SIG-M5 treated with dmso at 0.1 percent for 504 hours (cell line): Measurements from ENCODE around the gene TGFA.
A peak's percentile ranks its signal among the peaks of the same experiment; 100 is the strongest.

ENCODE experiments used
- DNase-seq: peaks from one replicate; lab custom pipeline; 2025; ENCODE audit not compliant: unreplicated experiment; lab: John Stamatoyannopoulos, UW

The TGFA gene

DNA sequence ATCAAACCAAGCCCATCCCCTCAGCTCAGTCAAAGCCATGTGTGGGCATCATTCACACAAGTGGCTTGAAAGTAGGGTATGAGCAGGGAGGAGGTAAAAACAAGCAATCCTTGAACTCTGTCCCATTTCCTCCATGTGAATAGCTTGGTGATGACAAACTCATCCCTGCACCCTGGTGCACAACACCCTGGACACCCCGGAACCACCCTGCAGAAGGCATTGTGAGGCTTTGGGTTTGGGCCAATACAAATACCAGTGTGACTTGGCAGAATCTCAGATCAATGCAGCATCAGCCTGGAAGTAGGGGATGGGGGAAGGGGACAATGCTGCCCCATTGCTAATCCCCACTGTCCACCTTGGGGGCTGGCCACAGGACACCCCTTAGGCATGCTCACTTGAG lies 28.6 kb downstream of the TGFA start:
- no peak for DNase-seq

DNA sequence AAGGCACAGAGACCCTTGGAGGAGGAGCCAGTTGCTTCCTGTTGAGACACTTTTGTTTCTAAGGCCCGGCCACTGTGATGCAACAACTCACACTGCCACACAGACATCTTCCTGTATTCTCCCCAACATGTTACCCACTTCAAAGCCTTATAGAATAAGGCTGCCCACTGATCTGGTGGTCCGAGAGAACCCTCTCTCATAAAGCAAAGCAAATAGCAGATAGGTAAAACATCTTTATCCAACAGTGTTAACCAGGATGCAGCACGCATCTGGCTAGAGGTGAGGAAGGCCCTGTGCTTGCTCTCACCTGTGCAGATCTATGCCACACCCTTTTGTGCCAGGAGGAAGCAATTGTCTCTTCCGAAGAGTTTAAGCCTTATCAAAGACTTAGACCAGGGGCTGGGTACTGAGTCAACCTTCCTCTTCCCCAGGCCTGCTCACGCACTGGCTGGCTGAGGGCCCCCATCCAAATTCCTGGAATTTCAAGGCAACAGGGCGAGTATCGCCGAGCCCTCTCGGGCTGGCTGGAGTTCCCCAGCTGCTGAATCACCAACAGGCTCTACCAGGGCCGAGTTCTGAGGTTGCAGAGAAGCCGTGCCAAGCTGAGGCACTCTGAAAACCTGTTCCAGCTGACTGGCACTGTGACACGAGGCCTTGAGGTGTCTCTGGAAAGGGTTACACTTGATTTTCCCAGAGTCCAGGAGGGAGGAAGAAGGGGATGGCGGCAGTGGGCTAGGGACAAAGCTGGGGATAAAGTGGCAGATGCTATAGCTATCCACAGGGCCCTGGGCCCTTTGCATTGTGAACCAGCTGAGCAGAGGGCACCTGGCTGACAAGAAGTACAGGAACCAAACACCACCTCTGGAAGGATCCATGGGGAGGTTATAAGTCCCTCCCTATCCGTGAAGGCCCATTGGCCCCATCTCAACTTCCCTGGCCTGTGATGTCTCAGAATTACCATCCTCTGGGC lies 29.3 kb downstream of the TGFA start:
- peak; percentile 92 for DNase-seq

DNA sequence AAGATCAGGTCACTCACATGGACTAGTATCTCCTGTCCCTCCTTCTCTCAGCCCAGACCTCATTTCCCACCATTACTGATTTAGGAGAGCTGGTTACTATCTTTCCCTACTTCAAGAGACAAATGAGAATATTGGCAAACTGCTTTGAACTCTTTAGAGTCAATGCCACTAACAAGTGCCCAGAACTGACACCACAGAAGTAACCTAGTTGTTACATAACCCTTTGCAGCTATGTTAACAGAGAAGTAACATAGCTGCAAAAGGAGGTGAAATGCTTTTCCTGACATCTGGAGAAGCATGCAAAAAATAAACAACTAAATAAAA lies 30.0 kb downstream of the TGFA start:
- DNase-seq: no peak

DNA sequence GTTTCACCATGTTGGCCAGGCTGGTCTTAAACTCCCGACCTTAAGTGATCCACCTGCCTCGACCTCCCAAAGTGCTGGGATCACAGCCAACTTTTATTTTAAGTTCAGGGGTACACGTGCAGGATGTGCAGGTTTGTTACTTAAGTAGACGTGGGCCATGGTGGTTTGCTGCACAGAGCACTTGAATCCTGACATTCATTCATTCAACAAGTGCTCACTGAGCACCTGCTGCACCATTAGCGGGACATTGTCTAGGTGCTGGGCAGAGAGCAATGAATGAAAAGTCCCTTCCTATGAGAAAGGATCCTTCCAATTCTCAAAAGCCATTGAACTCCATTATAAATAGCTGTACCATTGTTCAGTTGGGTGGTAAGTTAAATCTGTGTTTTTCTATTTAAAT lies 31.0 kb downstream of the TGFA start:
- no peak for DNase-seq

DNA sequence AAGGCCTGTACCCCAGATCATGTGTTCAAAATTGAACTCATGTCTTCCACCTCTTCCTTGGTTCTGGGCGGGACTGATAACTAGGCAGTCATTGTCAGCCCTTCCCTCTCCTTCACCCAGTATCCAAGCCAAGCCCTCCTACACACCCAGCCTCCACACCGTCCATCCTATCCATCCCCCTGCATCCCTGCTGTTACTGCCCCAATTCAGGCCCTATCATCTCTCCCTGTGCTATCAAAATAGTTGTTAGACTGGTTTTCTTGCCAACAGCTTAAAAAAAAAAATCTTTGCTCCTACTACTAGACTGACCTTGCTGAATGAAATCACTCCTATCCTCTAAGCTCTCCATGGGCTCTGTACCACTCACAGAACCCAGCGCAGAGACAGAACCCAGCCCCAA lies 32.8 kb downstream of the TGFA start:
- no peak for DNase-seq

DNA sequence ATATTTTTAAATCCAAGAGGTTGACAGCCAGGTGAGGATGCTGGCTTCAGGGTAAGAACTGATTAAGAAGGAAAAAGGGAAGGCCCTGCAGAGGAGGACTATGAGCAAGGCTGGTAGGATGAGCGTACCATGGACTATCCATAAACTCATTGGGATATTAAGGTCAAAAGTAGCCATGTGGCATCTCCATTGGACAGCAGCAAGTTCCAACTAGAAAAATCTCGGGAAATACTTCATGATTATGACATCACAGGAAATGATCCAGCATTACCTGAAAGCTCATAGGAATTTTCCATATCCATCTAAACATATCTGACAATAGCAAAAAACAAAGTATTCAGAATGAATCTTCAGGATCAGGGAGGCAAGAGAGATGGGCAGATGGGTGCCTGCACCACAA lies 34.2 kb downstream of the TGFA start:
- no peak for DNase-seq

DNA sequence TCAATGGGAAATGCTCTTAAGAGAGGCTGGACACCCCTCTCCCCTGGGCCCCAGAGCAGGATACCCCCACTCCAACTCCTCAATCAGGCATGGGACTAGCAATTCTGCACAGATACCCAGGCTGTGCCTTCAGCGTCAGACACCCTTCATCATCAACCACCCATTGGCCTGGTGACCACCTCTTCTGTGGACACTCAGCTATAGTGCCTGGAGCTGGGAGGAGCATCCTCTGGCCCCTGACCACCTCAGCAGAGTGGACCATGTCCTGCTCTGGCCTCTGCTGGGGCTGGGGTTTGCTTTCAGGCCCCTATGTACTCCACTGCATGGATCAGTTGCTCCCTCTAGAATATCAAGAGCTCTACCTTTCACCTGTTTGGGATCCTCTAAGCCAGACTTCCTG lies 35.1 kb downstream of the TGFA start:
- DNase-seq: no peak

DNA sequence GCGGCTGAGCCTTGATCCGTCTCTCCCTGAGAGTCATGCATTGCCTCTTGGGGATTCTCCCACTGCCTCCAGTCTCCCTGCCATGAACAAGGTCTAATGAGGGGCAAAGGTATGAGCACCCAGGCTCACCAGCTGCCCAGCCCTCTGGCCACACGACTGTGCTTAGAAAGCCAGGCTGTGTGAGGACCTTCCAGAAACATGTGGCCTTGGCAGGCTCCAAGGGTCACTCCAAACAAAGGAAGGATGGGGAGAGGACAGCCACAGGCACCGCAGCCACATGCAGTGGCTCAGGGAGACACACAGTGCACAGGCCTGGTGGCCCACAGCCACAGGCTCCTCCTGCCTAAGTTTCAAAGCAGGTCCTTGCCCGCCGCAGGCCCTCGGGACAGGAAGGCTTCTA lies 35.8 kb downstream of the TGFA start:
- DNase-seq: no peak

DNA sequence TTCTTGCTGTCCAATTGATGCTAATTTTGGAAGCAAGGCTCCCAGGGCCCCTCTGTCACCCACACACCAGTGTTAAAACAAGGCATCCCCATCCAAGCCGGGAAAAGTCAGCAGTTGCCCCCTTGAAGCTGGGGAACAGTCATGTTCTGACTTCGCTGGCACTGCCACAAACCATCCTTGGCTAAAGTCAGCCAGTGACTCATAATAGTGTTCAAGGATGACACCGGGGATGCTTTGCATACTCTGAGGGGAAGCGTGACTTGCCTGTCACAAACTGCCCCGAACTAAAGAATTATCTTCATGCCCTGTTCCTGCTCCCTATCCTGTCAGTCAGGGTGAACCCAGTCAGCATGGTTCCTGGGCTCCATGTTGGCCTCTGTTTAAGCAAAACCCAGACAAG lies 37.0 kb downstream of the TGFA start:
- peak; percentile 84 for DNase-seq

DNA sequence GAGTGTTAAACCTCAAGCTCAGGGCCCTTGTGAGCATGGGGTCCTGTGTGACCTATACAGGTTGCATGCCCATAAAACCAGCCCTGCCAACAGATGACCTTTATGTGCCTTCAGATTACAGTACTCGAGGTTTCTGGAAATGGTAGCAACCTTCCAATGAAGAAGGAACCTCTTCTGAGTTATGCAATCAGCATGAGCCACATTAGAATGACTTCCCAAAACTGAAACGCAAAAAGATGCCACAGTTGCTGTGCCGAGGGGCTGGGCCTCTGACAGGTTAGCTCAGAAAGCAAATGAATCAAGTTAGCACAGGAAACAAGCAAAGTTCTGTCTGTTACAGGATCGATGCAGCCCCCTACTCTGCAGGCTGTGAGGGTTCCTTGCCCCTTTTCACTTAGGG lies 37.7 kb downstream of the TGFA start:
- peak; percentile 90 for DNase-seq

DNA sequence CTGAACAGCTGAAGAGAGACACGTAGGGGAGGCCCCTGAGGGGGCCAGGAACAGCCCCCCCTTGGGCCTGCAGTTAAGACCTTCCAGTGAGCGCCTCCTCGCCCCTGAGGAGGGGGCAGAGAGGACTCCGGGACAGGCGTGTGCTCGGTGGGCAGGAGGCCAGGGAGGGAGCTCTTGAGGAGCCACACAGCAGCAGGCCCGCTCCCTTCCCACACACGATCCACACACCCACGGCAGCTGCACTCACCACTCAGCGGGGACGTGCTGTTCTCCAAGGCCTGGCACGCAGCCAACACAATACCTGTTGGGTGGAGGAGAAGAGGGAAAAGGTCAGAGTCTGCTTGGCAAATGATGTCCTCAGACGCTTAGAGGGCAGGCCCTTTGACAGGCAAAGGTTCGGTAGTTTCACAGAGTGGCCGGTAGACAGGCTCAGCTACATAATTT lies 39.0 kb downstream of the TGFA start:
- DNase-seq: no peak

DNA sequence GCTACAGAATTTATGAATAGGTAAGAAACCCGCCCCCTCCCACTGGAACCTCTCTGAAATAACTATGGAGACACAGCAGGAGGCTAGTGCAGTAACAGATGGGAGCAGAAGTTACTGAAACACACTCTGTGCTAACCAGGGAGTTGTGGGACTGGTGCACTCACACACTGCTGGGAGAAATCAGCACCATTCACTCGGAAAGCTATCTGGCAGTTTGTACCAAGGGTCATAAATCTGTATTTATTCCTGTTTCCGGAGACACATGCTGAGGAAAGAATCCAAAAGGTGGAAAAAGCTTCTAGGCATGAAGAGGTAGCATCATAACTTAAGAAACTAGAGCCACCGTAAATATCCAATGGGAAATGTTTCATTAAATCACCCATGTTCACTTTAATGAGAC lies 39.9 kb downstream of the TGFA start:
- DNase-seq: no peak

DNA sequence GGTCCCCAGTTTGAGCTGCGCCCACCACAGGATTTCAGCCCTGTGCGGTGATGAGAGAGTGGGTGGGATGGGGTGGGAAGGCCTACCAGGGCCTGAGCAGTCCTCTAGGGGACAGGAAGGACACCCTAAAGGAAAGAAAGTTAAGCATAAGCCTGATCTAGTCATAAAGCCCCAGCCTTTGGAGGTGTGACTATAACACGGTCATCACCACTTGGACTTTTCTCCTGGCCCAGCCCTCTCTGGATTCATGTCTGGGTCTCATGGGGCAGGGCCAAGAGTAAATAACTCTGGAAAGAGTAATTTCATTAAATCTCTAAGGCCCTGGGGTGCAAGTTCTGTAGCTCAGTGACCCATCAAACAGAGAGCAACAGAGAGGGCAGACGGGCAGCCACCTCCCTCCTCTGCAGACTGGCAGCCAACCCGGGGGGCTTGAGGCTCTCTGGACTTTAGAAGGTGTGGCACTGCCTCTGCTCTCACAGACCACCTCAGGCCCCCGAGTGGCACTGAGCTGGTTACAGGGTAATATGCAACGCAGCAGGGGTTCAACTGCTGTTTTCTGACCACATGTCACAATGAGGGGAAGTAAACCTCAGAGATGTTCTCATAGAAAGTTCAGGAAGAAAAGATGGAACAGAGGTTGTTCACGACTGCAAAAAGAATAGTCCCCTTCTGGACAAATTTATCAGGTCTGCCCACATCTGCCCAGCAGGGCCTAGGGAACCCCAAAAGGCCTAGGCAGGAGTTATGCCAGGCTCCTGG lies 41.5 kb downstream of the TGFA start:
- DNase-seq: peak; percentile 26

DNA sequence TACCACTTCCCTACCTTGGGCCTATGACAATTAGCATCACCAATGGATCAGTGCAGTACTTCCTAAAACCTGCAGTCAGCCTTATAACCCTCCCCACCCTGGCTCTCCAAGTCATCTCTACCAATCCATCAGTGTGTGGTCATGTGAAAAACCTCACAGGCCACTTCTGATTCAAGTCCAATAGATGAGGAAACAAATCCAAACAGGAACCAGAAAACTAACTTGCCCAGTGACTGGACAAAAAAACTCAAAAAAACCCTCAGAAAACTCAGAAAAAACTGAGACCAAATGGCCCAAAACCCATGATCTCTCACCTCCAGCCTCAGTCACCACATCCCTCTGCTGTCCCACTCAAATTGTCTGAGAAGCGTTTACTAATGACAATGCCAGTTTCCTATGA lies 43.3 kb downstream of the TGFA start:
- DNase-seq: peak; percentile 48

DNA sequence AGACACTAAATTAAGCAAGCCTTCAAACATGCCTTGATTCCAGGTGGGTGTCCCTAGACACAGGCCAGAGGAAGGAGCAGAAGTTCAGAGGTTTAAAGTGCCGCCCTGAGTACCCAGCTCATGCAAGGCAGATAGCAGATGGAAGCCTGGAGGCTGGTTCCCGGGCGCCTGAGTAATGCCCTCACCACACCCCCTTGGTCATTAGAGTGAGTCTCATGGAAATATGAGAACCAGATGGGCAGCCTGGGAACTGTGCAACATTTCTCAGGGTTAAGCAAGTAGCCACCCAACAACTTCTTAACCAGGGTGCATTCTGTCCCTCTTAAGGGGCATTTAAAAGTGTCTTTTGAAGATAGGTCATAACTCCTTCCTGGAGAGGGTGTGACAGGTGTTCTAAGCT lies 44.1 kb downstream of the TGFA start:
- DNase-seq: no peak

DNA sequence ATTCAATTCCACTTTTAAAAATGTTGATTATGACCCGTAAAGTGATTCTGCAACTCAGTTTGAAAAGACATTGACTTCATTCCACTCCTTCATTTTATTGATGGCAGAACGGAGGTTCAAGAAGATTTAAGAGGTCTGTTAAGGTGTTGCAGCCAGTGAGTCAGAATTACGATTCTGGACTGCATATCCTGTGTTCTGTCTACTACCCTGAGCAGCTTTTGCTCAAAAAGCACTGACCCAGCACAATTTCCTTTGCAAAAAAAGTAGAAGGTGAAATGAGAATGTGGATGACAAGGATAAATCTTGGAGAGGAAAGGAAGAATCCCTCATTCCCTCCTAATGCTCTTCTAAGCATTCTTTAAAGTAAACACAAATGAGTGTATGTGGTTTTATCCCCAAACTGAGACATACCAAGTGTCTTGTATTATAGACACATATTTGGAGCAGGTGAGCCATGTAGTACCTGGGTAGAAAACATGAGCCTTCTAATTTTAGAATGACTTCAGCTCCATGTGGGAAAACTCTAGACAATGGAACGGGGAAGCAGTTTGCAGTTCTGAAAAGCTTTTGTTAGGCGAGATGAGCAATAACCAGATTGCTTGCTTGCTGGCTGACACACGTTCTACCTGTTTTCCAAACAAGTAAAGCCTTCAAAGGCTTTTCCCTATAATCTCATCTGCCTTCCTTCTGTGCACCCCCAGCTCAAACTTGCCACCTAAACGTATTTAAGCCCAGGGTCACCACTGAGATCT lies 44.7 kb downstream of the TGFA start:
- no peak for DNase-seq

DNA sequence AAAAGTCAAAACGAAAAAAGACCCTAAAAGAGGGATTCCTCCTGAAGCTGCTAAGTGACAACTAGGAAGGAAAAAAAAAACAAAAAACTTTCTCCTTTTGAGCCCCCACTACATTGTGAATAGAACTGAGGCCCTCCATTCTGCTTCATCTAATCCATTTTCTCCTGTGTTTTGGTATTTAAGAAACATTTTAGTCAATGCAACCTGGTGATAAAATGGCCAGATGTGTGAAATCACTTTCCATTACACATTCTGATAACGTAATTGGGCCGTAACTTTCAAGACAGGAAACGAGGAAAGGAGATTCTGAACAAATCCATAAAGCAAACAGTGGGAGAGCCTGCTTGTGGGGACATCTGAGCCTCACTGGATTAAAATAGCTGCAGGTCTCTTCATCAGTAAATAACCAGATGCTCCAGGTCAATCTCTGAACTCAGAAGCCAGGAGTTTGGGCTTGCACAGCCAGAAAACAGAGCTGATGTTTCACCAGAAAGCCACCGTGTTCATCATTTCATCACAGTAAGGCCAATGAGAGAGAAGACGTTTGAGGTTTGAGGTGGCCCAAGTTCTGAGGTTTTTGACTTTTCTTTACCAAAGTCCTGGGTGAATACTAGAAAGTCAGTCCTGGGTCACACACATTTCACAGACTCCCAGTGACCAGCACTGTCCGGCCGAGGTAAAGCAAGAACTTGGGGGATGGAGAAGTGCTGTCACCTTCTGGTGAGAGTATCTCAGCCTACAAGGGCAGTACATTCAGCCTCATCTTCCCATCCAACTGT lies 47.8 kb downstream of the TGFA start:
- no peak for DNase-seq

DNA sequence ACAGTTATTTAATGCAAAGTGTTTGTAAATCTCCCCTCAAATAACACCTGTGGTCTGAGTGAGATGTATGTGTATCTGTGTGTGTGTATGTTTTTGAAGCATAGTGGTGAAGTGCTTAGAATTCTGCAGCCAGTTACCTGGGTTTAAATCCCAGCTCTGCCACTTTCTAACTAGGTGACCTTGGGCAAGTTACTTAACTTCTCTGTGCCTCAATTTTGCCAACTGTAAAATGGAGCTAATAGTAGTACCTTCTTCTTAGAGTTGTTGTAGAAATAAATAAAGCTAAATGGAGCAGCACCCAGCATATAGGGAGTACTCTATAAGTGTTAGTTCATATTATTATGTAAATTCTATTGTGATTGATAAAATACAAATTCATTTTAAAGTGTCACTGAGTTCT lies 48.9 kb downstream of the TGFA start:
- DNase-seq: no peak

DNA sequence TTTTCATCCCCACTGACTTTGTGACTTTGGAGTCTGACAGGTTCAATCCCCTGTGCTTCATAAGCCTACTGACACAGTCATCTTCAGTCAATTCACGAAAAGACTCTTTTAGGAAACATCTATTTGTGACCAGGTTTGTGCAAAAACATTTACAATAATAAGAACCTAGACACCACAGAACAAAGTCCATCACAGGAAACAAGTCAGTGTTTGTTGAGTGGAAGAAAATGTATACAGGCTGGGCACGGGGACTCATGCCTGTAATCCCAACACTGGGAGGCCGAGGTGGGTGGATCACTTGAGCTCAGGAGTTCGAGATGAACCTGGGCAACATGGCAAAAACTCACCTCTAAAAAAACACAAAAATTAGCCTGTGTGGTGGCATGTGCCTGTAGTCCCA lies 49.7 kb downstream of the TGFA start:
- DNase-seq: no peak

DNA sequence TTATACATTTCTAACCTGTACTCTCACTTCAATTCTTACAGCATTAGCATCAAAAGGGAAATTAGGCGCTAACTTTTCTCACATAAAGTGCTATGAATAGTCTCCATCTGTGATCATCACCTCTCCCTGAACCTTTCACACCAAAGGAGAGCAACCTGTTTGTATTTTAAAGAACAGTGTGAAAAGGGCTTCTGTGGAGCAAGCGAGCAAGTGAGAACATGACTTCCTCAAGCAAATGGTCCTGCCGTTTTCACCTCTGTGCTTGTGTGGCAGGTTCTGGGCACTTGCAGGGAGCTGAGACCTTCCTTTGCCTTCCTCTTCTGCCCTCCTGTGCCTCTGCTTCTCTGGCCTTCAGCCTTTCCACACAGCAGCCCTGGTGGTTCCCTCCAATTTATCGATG lies 51.9 kb downstream of the TGFA start:
- DNase-seq: no peak

DNA sequence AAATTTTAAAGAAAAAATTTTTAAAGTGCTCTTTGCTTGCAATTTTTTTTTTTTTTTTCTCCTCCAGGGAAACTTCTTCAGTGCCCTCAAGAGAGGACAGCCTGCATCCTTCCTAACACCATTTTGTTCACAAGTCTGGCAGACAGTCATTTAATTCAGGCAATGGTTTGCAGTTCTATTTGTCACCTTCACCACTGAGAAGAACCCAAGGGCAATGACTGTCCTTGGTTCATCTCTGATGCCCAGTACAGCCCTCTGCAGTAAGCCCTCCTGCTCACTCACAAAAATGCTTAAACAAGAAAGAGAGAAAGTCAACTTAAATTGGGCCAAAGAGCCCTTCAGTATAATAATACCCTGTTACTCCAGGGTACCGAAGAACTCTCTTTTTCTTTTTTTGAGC lies 52.4 kb downstream of the TGFA start:
- no peak for DNase-seq
